Adrenal gland (tissue), 12 donors: ENCODE measurements around the gene KRT81. TPM values are rescaled to one million over a fixed set of nuclear protein-coding genes. Genes with fewer than 3 reads are reported as not detected.

Experiments
- DNase-seq, 7 donors: peaks; one replicate each; pipeline ENCODE4 v3.0.0-alpha.2; 2019 to 2020
- H3K27ac ChIP-seq, 5 donors: fragments of 200-600 bp; sonication (generic) in 4 of 5; 1 replicate in 3 of 5; 2 replicates in 2 of 5; pipeline versions ENCODE4 v1.5.1 to v1.8.0; 2016 to 2020; ENCODE audit warnings: mild to moderate bottlenecking in 1 of 5
- H3K27me3 ChIP-seq: fragments of 200-600 bp; 2 replicates; pipeline ENCODE4 v1.8.0; 2021
- H3K36me3 ChIP-seq, 2 donors: fragments of 200-600 bp; replicated peaks in 1 of 2; 1 replicate in 1 of 2; 2 replicates in 1 of 2; pipeline versions ENCODE4 v1.5.1 to v1.8.0; 2018 to 2022
- H3K4me1 ChIP-seq, 2 donors: fragments of 200-600 bp; replicated peaks in 1 of 2; 1 replicate in 1 of 2; 2 replicates in 1 of 2; pipeline versions ENCODE4 v1.5.1 to v1.8.0; 2018 to 2021
- H3K4me3 ChIP-seq, 4 donors: fragments of 200-600 bp; sonication (generic) in 3 of 4; one replicate each; pipeline ENCODE4 v1.5.1; 2016 to 2018
- H3K9me3 ChIP-seq, 3 donors: fragments of 200-600 bp; sonication (generic) in 1 of 3; replicated peaks in 1 of 3; 1 replicate in 2 of 3; 2 replicates in 1 of 3; pipeline versions ENCODE4 v1.5.1 to v1.8.0; 2016 to 2021
- CTCF ChIP-seq, 6 experiments: fragments of 450-650 bp in 4 of 6; fragments of 200-600 bp in 2 of 6; sonication (generic) in 1 of 6; IDR thresholded peaks; 1 replicate in 5 of 6; 2 replicates in 1 of 6; pipeline versions ENCODE4 v1.5.1 to v1.8.0; 2016 to 2021; ENCODE audit warnings: antibody characterized with exemption in 6 of 6, mild to moderate bottlenecking in 2 of 6, moderate library complexity in 1 of 6
- POLR2A ChIP-seq, 2 donors: fragments of 450-650 bp; IDR thresholded peaks; one replicate each; pipeline ENCODE4 v1.6.1; 2017; ENCODE audit warnings: antibody characterized with exemption in 2 of 2, mild to moderate bottlenecking in 2 of 2, moderate library complexity in 1 of 2
- WGBS, 4 donors: extraction: QIAGEN DNeasy Blood & Tissue Kit in 2 of 4; methylation state at CpG; one replicate each; pipeline versions ENCODE4 v1.1.5 to v1.1.7; 2013 to 2017; 5-methylcytosine and 5-hydroxymethylcytosine counted together
- intact Hi-C, 2 donors: fragments of 100-400 bp; cut with DNase I; formaldehyde crosslinking; loops; one replicate each; pipeline versions ENCODE4 v1.14.1 to v1.15.0; 2022 to 2023
- polyA plus RNA-seq, 3 donors: library from polyadenylated mRNA; stranded (reverse); fragments of 200-250 nt in 2 of 3; fragments of 350-450 nt in 1 of 3; fragmentation: Illumina TruSeq in 1 of 3; extraction: RNeasy Lipid Tissue Mini Kit (QIAGEN cat#74804) in 1 of 3; gene quantifications; one replicate each; pipeline ENCODE4 v1.2.3, GENCODE V29; 2013 to 2014
- total RNA-seq, 9 donors: library from RNA; depleted of rRNA in 4 of 9; stranded (reverse); fragments of >200 nt in 4 of 9; fragments of 120-200 nt in 1 of 9; fragmentation: NEBNext Ultra II Directional in 1 of 9; extraction: Animal tissue kit (Norgen Biotek cat#: 25700) in 1 of 9; gene quantifications; one replicate each; pipeline versions ENCODE4 v1.1.0 to v1.2.4, GENCODE V29; 2013 to 2023
- donor health status: healthy with polysubstance abuse.
- donor health status: Bipolar disorder and iron deficiency.
- donor health status: DM: yes; HTN: yes; CAD: no.
- donor health status: DM: no; HTN: no; CAD: no.
- donor health status: DM: no; HTN: no; CAD: no.
- donor health status: DM: yes; HTN: yes; CAD: no.

KRT81 gene
- total and polyA plus RNA-seq, 12 donors = 0.25 to 0.42 TPM; not detected in 10

GRCh38 chr12:52248541-52249461, 42.5 kb downstream of the KRT81 start:
- peak; percentile 62 to 89 (median 87) for DNase-seq
- H3K27ac ChIP-seq = peak overlapping the region in 4 of 5 donors; percentile 73 to 92 (median 85)
- H3K36me3 ChIP-seq = no peaks in the 10 kb centered on the region
- H3K4me3 ChIP-seq = no peak overlapping the region
- TF ChIP-seq CTCF (IDR thresholded peaks at IDR 0.05) (no peak), POLR2A (IDR thresholded peaks at IDR 0.05) (peak in 1 of 2 donors; percentile 30)
- WGBS, 4 donors = 80 to 87% (median 81%) methylated on average over 15 to 18 of the region's 18 CpGs
- intact Hi-C loops = no loop called here
- no peaks in the 10 kb centered on the region for H3K27me3 ChIP-seq
- H3K9me3 ChIP-seq = no peaks in the 10 kb centered on the region
- H3K4me1 ChIP-seq = peaks cover 39 to 48% of the 10 kb centered on the region in 2 donors

GRCh38 chr12:52247622-52248540, 43.5 kb downstream of the KRT81 start:
- DNase-seq = peak in 1 of 7 donors; percentile 19
- no peaks in the 10 kb centered on the region for H3K36me3 ChIP-seq
- WGBS, 4 donors = 56 to 63% (median 59%) methylated on average over 10 of the region's 10 CpGs
- peak overlapping the region; percentile 73 to 92 (median 83) for H3K27ac ChIP-seq
- H3K27me3 ChIP-seq = no peaks in the 10 kb centered on the region
- no peak overlapping the region for H3K4me3 ChIP-seq
- intact Hi-C loops = no loop called here
- no peak for TF ChIP-seq CTCF (IDR thresholded peaks at IDR 0.05)
- no peak for TF ChIP-seq POLR2A (IDR thresholded peaks at IDR 0.05)
- H3K9me3 ChIP-seq = no peaks in the 10 kb centered on the region
- peaks cover 44 to 56% of the 10 kb centered on the region in 2 donors for H3K4me1 ChIP-seq

- WGBS, 4 donors = 40 to 49% (median 45%) methylated on average over 9 to 10 of the region's 10 CpGs
- no peak overlapping the region for H3K4me3 ChIP-seq
- H3K27ac ChIP-seq = peak overlapping the region; percentile 73 to 92 (median 83)
- H3K9me3 ChIP-seq = no peaks in the 10 kb centered on the region
- H3K36me3 ChIP-seq = no peaks in the 10 kb centered on the region
- peaks cover 44 to 56% of the 10 kb centered on the region in 2 donors for H3K4me1 ChIP-seq
- H3K27me3 ChIP-seq = no peaks in the 10 kb centered on the region
- TF ChIP-seq POLR2A (IDR thresholded peaks at IDR 0.05) (peak in 1 of 2 donors; percentile 55), CTCF (IDR thresholded peaks at IDR 0.05) (no peak)
- DNase-seq = peak; percentile 70 to 85 (median 80)
- intact Hi-C loops = no loop called here
Measured at GRCh38 chr12:52246720-52247621, 44.4 kb downstream of the KRT81 start.
